ENCODE data around the gene KCNN1.

KCNN1 gene

DNA sequence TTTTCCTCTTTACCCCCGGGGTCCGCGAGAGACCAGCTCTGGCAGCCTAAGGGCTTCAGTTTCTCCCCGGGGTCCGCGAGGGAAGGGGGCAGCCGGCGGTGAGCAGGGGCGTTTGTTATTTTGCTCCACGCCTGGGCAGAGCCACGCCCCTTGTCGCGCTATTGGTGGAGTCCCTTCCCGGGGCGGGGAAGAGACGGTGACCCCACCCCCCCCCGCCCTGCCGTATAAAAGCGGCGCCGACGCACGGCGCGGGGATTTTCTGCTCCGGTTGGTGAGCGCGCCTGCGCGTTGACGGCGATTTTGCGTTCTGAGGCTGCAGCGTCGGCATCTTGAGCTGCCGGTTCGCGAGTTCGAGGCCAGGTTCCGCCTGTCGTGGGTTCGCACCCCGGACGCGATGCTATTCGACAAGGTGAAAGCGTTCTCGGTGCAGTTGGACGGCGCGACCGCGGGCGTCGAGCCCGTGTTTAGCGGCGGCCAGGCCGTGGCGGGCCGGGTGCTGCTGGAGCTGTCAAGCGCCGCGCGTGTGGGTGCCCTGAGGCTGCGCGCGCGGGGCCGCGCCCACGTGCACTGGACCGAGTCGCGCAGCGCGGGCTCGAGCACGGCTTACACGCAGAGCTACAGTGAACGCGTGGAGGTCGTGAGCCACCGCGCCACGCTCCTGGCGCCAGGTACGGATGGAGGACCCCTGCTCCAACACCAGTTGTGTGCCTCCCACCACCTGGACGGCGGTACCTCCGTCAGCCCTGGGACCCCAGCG is 41.2 kb downstream of the KCNN1 start, which contains the start of gene ARRDC2:
TSS of gene ARRDC2 (plus strand) at position 254 of the 757 bp plus-strand sequence. CDS start at position 395, 141 bp downstream.
- Histone ChIP-seq H3K9ac (0 out of 2 replicates have a peak within 1 kb of the TSS, but pooled peaks have one; percentile 13), H3K36me3 (ENCODE audit: insufficient read depth) (no peaks in the 10 kb centered on the region), H3K4me3 (IDR thresholded peaks at IDR 0.05; ENCODE audit: insufficient read depth, low read depth, low read length) (no peak within 1 kb of the TSS), H3K4me2 (peak within 1 kb of the TSS; percentile 92), H3K27ac (peak within 1 kb of the TSS; percentile 24; the same call in 1 of the 2 replicates), H3K79me2 (ENCODE audit: insufficient read depth, low read depth) (no peaks in the 10 kb centered on the region), H2AFZ (ENCODE audit: low read depth) (peak within 1 kb of the TSS; percentile 44; the same call in 1 of the 2 replicates), H4K20me1 (ENCODE audit: insufficient read depth) (no peaks in the 10 kb centered on the region; the same call in 1 of the 2 replicates), H3K4me1 (ENCODE audit: low read depth, poor library complexity, severe bottlenecking) (peaks cover 18% of the 10 kb centered on the region), H3K27me3 (ENCODE audit: insufficient read depth, low read depth) (no peaks in the 10 kb centered on the region)
- TF ChIP-seq, protein P1, sequence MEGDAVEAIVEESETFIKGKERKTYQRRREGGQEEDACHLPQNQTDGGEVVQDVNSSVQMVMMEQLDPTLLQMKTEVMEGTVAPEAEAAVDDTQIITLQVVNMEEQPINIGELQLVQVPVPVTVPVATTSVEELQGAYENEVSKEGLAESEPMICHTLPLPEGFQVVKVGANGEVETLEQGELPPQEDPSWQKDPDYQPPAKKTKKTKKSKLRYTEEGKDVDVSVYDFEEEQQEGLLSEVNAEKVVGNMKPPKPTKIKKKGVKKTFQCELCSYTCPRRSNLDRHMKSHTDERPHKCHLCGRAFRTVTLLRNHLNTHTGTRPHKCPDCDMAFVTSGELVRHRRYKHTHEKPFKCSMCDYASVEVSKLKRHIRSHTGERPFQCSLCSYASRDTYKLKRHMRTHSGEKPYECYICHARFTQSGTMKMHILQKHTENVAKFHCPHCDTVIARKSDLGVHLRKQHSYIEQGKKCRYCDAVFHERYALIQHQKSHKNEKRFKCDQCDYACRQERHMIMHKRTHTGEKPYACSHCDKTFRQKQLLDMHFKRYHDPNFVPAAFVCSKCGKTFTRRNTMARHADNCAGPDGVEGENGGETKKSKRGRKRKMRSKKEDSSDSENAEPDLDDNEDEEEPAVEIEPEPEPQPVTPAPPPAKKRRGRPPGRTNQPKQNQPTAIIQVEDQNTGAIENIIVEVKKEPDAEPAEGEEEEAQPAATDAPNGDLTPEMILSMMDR (conservative IDR thresholded peaks at IDR 0.05; ENCODE audit: low read depth, low read length) = no peak

DNA sequence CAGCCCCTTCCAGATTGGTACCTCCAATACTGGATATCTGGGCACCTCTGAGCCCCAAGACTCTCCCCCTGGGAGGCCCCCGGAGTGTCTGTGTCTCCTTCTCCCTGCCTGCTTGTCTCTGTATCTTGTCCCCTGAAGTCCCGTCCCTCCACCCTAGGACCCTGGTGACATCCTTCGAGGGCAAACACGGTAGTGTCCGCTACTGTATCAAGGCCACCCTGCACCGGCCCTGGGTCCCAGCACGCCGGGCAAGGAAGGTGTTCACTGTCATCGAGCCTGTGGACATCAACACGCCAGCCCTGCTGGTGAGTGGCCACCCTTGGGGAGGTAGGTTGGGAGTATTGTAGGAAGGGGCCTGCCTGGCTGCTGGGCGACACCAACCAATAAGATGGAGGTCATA is 41.9 kb downstream of the KCNN1 start:
- no peaks in the 10 kb centered on the region for H3K36me3 ChIP-seq (ENCODE audit: insufficient read depth)

DNA sequence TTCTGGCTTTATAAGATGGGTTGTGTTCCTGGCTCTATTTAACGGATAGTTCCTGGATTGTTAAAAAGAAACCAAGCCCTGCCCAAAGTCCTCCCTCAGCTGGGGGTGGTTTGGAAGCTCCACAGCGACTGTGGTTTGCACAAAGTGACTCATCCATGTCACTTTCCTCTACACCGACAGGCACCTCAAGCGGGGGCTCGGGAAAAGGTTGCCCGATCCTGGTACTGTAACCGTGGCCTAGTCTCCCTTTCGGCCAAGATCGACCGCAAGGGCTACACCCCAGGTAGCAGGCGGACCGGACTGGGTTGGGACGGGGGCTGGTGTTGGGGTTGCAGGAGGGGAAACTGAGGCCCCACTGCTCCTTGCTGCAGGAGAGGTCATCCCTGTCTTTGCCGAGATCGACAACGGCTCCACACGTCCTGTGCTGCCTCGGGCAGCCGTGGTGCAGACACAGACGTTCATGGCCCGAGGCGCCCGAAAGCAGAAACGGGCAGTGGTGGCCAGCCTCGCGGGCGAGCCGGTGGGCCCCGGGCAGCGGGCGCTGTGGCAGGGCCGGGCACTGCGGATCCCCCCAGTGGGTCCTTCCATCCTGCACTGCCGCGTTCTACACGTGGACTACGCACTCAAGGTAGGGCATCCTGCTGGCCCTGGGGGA is 42.6 kb downstream of the KCNN1 start:
- Histone ChIP-seq H3K4me1 (ENCODE audit: low read depth, poor library complexity, severe bottlenecking) (peaks cover 18% of the 10 kb centered on the region), H3K4me2 (no peak overlapping the region), H3K27me3 (ENCODE audit: insufficient read depth, low read depth) (no peaks in the 10 kb centered on the region), H3K79me2 (ENCODE audit: insufficient read depth, low read depth) (no peaks in the 10 kb centered on the region), H3K9ac (no peak overlapping the region), H3K4me3 (IDR thresholded peaks at IDR 0.05; ENCODE audit: insufficient read depth, low read depth, low read length) (no peak overlapping the region), H2AFZ (ENCODE audit: low read depth) (no peak overlapping the region), H3K36me3 (ENCODE audit: insufficient read depth) (no peaks in the 10 kb centered on the region), H3K27ac (no peak overlapping the region), H4K20me1 (ENCODE audit: insufficient read depth) (no peaks in the 10 kb centered on the region; the same call in 1 of the 2 replicates)
- TF ChIP-seq, protein P1 (conservative IDR thresholded peaks at IDR 0.05; ENCODE audit: low read depth, low read length) = no peak

More for the DNA sequence above, 41.9 kb downstream of the KCNN1 start:
- Histone ChIP-seq H3K9ac (no peak overlapping the region), H2AFZ (ENCODE audit: low read depth) (no peak overlapping the region), H3K27me3 (ENCODE audit: insufficient read depth, low read depth) (no peaks in the 10 kb centered on the region), H3K4me3 (IDR thresholded peaks at IDR 0.05; ENCODE audit: insufficient read depth, low read depth, low read length) (no peak overlapping the region), H3K4me2 (no peak overlapping the region), H3K79me2 (ENCODE audit: insufficient read depth, low read depth) (no peaks in the 10 kb centered on the region), H3K27ac (no peak overlapping the region), H3K4me1 (ENCODE audit: low read depth, poor library complexity, severe bottlenecking) (peaks cover 18% of the 10 kb centered on the region), H4K20me1 (ENCODE audit: insufficient read depth) (no peaks in the 10 kb centered on the region; the same call in 1 of the 2 replicates)
- TF ChIP-seq, protein P1 (conservative IDR thresholded peaks at IDR 0.05; ENCODE audit: low read depth, low read length) = no peak

DNA sequence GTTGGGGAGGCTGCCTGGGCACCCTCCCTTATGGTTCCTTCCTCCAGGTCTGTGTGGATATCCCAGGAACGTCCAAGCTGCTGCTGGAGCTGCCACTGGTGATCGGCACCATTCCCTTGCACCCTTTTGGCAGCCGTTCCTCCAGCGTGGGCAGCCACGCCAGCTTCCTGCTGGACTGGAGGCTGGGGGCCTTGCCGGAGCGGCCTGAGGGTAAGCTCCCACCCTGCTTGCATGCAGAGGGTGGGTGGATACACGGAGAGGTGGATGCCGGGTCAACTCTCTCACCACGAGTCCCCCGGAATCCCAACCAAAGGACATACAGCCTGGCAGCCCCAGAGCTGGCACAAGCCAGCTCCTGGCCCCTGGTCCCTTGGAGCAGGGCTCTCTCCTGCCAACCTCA is 43.2 kb downstream of the KCNN1 start:
- Histone ChIP-seq H3K4me1 (ENCODE audit: low read depth, poor library complexity, severe bottlenecking) (peaks cover 18% of the 10 kb centered on the region), H3K9ac (no peak overlapping the region), H3K4me3 (IDR thresholded peaks at IDR 0.05; ENCODE audit: insufficient read depth, low read depth, low read length) (no peak overlapping the region), H3K79me2 (ENCODE audit: insufficient read depth, low read depth) (no peaks in the 10 kb centered on the region), H4K20me1 (ENCODE audit: insufficient read depth) (no peaks in the 10 kb centered on the region; the same call in 1 of the 2 replicates), H3K4me2 (no peak overlapping the region), H2AFZ (ENCODE audit: low read depth) (no peak overlapping the region), H3K36me3 (ENCODE audit: insufficient read depth) (no peaks in the 10 kb centered on the region), H3K27ac (no peak overlapping the region), H3K27me3 (ENCODE audit: insufficient read depth, low read depth) (no peaks in the 10 kb centered on the region)
- TF ChIP-seq, protein P1 (conservative IDR thresholded peaks at IDR 0.05; ENCODE audit: low read depth, low read length) = no peak

Measured in KMS-11 (cell line).